T follicular helper cell (primary cell): ENCODE results near the gene NSA2.
"Not testable (repeated sequence)": the region's sequence is repeated elsewhere in the genome, so short reads cannot be mapped to it uniquely, and the experiment has no call there.

ENCODE experiments used
- DNase-seq: peaks from one replicate; pipeline ENCODE4 v3.0.0-alpha.2; 2020; ENCODE audit warnings: low read depth
- total RNA-seq, 2 experiments: gene quantifications; one replicate each; lab custom pipeline; 2026; lab: John Stamatoyannopoulos, UW

NSA2 gene
- total RNA-seq: 130 to 213 reads per million in 2 experiments

DNA sequence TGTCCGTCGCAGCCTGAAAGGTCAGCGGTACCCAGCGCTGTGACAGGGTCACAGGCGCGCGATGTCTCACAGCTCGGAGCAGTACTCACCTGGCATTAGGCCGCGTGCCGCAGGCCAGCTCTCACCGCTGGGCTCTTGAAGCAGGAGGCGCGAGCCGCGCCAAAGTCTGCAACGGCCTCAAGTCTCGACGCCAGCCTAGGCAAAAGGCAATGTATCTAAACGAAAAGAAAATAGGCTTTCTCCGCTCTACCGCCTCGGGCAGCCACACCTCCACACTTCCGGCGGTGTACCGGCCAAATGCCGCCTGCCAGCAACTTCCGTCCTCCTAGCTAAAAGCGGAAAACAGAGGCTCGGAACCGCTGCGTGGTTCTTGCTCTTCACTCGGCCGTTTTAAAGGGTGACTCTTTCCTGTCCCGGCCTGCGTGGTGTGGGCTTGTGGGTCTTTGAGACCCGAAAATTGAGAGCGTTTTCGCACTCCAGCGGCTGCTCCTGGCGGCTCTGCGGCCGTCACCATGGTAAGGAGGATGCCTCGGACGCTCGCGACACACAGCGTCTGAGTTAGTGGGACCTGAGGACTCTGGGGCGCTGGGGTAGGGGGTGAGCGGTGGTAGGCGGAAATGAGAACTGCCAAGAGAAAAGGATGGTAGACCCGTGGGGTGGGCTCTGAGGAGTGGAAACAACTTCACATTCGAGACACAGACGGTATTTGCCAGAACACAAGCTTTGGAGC, at the start of gene NSA2, which contains the start of gene GFM2:
NSA2 (plus strand) TSS at position 401 of the 730 bp plus-strand sequence; CDS start at position 513, 112 bp downstream.
GFM2 (minus strand) TSS at position 269 of the 730 bp plus-strand sequence. CDS start 3,375 bp downstream, outside the sequence.
- peak; percentile 90 for DNase-seq

DNA sequence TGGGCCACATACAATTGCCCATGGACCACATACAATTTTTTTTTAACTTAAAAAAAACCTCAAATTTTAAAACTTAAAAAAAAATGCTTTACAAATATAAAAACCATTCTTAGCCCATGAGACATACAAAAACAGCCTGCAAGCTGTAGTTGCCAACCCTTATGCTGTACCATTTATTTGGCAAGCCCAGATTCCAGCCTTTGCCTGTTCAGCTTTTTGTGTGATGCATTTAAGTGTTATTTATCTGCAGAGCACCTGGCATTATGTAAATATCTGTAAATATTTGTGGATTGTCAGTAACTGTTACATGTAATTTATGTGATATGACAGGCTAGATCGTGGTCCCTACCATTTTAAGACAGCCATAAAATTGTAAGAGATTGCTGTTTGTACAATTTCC, 49.5 kb upstream of the NSA2 start:
- DNase-seq: no peak

DNA sequence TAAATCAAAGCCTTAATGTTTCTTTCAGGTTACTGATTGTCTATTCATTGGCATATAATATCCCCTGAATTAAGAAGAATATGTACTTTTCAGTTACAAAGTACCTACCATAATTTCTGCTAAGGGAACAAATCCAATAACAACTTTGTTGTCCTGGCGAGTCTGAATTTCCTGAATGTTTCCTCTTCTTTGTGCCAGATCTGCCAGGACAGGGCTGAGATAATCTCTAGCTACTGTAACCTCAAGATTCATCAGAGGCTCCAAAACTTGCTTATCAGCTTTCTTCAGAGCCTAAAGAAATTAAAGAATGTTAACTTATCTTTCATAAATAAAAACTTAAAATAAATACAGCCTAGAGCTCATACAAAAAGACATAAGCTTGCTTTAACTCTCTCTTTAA, 44.8 kb upstream of the NSA2 start:
- DNase-seq: no peak

DNA sequence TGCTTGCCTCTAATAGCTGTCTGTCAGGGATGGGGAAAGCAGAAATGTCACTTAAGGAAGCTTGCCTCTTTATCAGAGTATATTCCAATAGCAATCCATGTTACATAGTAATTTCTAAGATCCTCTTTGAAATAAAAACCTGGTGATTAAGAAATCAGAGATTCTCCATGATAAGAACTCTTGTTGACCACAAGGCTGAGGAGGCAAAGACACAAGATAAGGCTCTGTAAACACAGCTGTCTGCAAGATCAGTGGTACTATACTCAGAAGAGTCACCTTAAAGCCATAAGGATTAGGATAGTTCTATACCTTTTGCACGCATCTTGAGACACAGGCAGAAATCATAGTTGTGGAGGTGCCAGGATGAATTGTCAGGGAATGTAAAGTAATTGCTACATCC, 41.7 kb upstream of the NSA2 start:
- no peak for DNase-seq

DNA sequence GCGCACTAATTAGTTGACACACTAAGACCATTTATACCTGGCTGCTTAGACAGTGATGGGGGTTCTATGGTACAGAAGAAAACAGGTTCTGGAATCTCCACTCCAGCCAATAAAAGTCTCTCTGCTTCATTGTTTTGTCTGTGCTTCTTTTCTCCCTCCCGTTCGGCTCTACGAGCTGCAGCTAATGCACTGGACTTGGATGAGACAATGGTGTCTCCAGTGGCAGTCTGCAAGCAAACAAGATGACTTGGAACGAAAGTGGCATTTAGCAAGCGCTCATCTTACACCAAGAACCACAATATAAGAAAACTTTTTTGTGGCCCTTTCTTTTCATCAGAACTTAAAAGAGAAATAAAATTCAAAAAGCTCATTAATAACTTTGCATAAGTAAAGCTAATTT, 30.3 kb upstream of the NSA2 start:
- DNase-seq: no peak

DNA sequence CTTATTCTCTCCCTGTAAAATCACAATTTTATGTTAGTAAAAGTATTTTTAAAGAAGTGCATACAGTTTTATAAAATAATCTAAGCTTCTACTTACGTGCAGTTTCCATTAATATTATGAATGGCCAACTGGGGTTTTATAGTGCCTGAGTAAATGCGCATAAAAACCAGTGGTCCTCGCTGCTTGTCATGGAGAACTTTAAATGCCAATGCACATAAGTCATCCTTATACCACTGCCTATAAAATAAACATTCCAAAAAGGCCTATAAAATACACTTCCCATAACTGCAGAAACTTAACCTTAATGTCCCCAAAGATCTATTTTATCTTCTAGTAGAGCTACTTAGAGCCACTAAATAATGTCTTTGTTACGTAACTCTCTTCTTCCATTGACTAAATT, 28.6 kb upstream of the NSA2 start:
- no peak for DNase-seq

DNA sequence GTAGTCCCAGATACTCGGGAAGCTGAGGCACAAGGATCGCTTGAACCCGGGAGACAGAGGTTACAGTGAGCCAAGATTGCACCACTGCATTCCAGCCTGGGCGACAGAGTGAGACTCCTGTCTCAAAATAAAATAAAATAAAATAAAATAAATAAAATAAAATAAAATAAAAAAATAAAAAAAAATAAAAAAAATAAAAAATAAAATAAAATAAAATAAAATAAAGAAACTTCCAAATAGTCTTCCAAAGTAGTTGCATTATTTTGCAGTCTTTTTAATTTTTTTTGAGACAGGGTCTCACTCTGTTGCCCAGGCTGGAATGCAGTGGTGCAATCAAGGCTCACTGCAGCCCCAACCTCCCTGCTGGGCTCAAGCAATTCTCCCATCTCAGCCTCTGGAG, 18.3 kb upstream of the NSA2 start:
- DNase-seq: not testable (repeated sequence)

DNA sequence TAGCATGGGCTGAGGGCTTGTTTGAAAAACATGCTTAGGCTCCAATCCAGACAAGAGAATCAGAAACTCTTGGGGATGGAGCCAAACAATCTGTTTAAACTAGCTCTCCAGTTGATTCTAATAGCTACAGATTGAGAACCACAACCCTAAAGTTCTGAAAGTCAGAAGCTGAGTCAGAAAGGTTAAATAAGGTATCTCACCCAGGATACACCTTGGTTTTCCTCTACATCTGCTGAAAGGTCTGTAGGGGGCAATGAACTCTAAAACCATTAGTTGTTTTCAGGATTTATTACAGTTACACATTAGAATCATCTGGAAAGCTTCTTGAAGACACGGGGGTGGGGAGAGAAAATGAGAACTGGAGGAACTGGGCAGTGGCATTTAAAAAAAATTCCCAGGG, 5.8 kb upstream of the NSA2 start:
- DNase-seq: no peak

DNA sequence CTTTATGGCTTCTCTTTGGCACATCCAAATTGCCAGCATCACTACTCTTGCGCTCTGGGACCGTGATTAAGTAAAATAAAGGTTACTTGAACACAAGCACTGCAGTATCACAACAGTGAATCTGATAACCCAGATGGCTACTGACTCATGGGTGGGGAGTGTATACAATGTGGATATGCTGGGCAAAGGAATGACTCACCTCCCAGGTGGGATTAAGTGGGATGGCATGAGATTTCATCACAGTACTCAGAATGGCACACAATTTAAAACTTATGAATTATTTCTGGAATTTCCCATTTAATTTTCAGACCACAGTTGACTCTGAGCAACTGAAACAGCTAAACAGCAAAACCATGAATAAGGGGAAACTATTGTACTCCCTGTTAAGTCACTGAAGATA, 4.5 kb upstream of the NSA2 start:
- DNase-seq: no peak

DNA sequence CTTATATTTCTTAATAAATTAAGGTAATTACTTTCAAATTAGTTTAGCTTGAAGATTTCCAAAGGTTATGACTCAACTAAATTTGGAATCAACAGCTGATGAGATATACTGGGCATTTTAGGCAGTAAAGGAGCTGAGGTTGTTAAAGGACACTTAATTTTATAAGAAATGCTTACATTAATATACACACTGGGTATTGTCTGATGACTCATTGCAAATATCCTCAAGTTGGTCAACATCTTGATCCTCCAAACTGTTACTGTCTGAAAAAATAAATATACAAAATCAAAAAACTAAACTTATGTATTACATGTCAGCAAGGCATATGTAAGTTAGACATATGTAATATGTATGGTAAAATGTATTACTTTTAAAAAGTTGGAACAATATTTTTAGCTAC, 3.5 kb upstream of the NSA2 start:
- DNase-seq: no peak

DNA sequence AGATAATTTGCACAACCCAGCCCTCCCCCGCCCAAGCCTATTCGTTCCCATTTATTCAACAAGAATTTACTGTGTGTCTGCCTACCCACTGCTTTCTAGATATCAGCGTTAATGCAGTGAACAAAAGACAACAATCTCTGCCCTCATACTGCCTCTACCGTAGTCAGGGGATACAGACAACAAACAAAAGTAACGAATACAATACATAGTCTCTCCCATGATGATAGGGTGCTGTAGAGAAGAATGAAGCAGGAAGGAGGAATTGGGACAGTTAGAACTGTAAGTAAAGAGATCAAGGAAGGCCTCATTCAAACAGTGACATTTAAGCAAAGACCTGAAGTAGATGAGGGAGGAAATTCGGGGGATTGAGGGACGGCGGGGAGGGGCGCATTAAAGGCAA, 1.8 kb upstream of the NSA2 start:
- no peak for DNase-seq

DNA sequence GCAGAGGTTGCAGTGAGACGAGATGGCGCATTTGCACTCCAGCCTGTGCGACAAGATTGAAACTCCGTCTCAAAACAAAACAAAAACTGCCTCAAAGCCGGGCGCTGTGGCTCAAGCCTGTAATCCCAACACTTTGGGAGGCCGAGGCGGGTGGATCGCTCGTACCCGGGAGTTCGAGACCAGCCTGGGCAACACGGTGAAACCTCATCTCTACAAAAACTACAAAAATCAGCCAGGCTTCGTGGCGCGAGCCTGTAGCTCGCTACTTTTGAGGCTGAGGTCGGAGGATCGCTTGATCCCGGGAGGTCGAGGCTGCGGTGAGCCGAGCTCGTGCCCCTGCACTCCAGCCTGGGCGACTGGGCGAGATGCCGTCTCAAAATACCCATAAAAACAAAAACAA, 1.1 kb upstream of the NSA2 start:
- no peak for DNase-seq

DNA sequence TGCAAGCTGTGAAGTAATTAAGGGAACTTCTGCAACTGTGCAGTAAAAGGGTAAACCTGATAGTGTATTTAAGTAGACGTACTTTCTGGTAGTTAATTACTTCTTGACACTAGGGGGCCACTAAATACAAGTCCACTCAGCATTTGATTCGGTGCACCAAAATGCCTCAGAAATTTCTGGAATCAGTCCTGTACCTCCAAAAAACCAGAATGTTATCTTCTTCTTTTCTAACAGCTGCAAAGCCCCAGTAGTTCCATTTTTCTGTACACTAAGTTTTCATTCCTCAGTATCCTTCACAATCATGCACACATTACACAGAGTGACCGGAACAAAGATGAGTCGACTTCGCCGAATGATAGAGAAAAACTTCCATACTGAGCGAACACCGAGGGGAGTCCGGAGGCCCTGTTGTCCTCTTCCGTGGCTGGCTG, 616 bp upstream of the NSA2 start:
- DNase-seq: no peak

DNA sequence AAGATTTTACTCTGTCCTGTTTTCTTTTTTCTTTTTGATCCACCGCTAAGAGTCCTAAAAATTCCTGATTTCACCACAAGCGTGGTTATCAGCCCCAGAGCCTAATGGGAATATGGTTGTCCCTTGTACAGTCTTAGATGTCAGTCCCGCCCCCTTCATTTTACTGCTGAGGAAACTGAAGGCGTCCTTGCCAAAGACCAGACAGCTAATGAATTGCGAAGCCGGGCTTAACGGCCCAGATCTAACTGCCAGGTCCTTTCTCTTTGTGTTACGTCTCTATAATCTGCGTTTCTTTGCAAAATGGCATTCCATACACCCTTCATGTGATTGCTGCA, 497 bp downstream of the NSA2 start:
- DNase-seq: no peak

DNA sequence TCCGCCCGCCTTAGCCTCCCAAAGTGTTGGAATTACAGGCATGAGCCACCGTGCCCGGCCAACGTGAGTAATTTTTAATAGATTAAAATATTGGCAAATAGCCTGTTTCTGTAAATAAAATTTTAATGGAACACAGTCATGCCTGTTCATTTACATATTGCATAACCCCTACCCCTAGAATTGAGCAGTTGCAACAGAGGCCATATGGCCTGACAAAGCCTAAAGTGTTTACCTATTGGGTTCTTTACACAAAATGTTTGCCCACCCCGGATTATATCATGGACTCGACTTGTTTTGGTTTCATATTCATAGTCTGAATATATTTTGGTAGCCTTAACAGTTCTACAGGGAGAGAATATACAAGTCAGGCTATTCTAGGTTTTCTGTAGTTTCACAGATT, 5.3 kb downstream of the NSA2 start:
- DNase-seq: no peak

DNA sequence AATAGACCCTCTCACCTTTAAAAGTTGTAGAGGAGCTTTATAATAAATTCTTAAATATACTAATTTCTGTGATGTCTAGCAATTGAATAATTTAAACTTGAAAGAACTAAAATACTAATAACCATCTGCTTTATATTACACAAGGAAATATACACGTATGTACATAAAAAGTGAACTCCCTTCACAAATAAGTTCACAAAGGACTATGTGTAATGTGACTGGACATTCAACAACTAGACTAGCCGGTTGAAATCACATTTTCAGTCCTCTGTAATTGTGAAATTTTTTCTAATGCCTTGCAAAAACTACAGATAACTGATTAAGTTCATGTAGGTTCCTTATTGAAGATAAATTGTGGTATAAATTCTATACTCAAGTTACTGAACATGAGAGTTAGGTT, 11.6 kb downstream of the NSA2 start:
- no peak for DNase-seq

DNA sequence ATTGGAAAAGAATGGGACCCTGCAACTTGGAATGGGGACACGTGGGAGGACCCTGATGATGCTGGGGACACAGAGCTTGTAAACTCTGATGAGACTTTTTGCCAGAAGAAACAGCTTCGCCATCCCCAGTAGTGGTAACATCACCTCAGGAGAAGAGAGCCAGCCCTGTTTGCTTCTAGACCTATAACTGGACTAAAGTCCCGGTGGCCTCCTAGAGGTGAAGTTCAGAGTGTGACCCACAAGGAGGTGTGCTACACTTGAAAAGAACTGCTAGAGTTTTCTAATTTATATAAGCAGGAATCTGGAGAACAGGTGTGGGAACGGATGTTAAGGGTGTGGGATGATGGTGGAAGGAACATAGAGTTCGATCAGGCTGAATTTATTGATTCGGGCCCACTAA, 19.8 kb downstream of the NSA2 start:
- no peak for DNase-seq

DNA sequence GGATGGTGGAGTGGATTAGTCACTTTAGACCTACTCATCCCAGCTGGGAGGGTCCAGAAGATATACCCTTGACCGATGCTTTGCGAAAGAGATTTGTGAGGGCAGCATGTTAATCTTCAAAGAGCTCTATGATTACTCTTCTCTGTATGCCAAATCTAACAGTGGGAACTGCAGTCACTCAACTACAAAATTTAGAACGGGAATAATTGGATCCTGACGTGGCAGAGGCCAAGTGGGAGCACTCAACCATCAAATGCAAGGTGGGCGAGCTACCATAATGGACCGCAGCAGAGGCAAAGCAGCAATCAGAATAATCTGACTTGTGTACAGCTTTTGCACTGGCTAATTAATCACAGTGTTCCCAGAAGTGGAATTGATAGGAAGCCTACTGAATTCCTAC, 20.4 kb downstream of the NSA2 start:
- DNase-seq: no peak

DNA sequence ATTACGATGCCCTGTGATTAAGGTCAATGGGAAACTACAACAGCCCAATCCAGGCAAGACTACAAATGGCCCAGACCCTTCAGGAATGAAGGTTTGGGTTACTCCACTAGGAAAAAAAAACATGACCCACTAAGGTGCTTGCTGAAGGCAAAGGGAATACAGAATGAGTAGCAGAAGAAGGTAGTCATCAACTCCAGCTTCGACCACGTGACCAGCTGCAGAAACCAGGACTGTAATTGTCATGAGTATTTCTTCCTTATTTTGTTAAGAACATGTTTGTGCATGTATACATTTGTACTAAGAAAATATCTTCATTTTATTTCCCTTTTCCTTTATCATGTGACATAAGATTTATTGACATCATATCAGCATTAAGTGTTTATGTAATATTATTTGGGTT, 24.6 kb downstream of the NSA2 start:
- DNase-seq: not testable (repeated sequence)

DNA sequence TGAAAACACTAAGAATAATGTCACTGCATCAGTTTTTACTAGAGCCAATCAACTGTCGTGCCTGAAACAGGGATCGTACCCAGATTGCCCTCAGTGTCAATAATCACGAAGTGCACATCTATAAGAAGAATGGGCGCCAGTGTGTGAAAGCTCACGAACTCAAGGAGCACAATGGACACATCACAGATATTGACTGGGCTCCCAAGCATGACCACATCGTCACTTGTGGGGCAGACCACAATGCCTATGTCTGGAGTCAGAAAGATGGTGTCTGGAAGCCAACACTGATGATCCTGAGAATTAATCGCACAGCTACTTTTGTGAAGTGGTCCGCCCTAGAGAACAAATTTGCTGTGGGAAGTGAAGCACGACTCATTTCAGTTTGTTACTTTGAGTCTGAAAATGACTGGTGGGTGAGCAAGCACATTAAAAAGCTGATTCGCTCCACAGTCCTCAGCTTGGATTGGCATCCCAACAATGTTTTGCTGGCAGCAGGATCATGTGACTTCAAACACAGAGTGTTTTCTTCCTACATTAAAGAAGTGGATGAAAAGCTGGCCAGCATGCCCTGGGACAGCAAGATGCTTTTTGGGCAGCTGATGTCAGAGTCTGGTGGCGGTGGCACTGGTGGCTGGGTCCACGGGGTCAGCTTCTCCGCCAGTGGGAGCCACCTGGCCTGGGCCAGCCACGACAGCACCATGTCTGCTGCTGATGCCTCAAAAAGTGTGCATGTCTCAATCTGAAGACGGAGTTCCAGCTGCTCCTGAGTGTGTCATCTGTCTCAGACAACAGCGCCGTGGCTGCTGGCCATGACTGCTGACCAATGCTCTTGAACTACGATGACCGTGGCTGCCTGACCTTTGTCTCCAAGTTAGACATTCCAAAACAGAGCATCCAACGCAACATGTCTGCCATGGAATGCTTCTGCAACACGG, 32.2 kb downstream of the NSA2 start:
- DNase-seq: no peak

DNA sequence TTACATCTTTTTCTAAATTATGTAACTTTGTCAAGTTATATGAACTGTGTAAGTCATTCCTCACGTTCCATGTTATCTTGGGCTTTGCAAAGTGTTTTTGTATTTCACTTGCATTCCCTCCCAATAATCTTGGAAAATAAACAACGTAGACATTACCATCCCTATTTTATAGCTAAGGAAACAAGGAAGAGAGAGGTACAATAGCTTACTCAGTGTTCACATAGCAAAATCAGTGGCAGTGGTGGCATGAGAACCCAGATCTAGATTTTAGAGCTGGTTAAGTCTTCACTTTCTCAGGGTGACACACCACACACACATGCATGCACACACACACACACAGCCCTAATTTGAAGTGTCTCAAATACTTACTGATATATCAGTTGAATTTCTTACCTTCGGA, 34.1 kb downstream of the NSA2 start:
- DNase-seq: no peak

DNA sequence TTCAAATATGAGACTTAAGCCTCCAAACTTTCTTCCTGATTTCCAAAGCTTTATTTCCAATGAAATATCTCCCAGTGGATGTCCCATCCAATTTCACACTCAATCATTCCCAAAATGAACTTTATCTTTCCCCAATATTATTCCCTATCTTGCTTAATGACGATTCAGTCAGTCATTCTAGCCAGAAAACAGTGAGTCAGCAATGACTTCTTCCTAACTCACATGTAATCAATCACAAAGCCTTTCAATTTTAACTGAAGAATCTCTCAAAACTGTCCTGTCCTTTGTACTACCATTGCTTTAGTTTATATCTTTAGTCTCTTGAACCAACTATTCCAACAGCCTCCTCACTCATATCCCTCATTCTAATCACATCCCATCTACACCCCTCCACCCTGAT, 34.9 kb downstream of the NSA2 start:
- no peak for DNase-seq

DNA sequence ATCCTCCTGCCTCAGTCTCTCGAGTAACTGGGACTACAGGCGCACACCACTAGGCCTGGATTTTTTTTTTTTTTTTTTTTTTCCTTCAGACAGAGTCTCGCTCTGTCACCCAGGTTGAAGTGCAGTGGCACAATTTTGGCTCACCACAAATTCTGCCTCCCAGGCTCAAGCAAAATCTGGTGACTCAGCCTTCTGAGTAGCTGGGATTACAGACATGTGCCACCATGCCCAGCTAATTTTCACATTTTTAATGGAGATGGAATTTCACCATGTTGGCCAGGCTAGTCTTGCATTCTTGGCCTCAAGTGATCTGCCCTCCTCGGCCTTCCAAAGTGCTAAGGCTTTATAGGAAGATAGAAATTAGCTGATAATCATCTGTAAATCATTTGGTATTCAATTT, 43.9 kb downstream of the NSA2 start:
- DNase-seq: no peak
